ENCODE results near the gene SIRT7. TPM values are rescaled to one million over a fixed set of nuclear protein-coding genes. Genes with fewer than 3 reads are reported as not detected.

The SIRT7 gene
- total and polyA plus RNA-seq, 2 experiments from 2014 or later, result 16.7 to 26.7 TPM

DNA sequence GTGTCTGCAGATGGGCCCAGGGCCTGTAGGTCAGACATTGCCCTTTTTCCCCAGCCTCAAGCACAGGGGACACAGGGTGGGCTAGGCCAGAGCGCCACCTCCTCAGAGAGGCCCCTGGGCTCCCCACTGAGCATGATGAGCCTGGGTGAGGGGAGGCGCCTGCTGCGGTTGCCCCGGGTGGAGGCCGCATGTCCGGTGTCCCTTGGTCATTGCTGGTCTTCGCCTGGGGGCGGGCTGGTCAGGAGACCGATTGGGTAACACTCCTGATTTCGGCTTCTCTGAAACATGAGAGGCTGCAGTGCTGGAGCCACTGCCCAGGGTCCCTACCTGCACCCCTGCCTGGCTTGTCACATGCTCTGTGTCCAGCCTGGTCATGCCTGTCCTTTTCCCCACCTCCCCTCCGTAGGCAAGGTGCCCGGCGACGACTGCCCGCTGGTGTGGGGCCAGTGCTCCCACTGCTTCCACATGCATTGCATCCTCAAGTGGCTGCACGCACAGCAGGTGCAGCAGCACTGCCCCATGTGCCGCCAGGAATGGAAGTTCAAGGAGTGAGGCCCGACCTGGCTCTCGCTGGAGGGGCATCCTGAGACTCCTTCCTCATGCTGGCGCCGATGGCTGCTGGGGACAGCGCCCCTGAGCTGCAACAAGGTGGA, 18.3 kb downstream of the SIRT7 start:
- H3K4me1 ChIP-seq (ENCODE audit: low read depth), result no peaks in the 10 kb centered on the region
- H3K27me3 ChIP-seq, result peaks cover 18% of the 10 kb centered on the region
- TF ChIP-seq, protein P1, sequence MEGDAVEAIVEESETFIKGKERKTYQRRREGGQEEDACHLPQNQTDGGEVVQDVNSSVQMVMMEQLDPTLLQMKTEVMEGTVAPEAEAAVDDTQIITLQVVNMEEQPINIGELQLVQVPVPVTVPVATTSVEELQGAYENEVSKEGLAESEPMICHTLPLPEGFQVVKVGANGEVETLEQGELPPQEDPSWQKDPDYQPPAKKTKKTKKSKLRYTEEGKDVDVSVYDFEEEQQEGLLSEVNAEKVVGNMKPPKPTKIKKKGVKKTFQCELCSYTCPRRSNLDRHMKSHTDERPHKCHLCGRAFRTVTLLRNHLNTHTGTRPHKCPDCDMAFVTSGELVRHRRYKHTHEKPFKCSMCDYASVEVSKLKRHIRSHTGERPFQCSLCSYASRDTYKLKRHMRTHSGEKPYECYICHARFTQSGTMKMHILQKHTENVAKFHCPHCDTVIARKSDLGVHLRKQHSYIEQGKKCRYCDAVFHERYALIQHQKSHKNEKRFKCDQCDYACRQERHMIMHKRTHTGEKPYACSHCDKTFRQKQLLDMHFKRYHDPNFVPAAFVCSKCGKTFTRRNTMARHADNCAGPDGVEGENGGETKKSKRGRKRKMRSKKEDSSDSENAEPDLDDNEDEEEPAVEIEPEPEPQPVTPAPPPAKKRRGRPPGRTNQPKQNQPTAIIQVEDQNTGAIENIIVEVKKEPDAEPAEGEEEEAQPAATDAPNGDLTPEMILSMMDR (IDR thresholded peaks at IDR 0.05; ENCODE audit: low read depth, low read length), result no peak
- no peak overlapping the region for H3K27ac ChIP-seq
- H3K36me3 ChIP-seq, result peaks cover 16% of the 10 kb centered on the region
- no peak for DNase-seq (ENCODE audit: low read depth in 1 of 2, low spot score in 1 of 2)
- no peaks in the 10 kb centered on the region for H3K9me3 ChIP-seq (ENCODE audit: low read depth)
- no peak overlapping the region for H3K4me3 ChIP-seq

DNA sequence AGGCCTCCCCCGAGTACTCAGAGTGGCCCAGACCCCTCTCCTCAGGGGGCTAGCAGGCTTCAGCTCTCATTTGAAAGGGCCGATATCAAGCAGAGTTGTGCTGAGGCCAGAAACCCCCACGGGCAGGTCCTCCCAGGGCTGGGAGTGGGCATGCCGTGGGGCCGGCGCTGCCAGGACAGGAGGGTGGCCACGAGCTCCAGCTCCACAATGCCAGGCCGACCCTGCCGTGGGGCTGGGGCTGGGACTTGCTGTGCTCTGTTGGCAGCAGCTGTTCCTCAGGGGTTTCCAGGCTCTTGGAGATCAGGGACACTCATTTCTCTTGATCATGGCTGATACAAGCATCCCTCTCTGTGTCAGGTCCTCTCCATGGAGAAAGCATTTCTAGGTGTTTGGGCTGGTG, 19.1 kb downstream of the SIRT7 start:
- H3K27me3 ChIP-seq, result peaks cover 18% of the 10 kb centered on the region
- no peak overlapping the region for H3K27ac ChIP-seq
- peaks cover 12% of the 10 kb centered on the region for H3K36me3 ChIP-seq
- no peak for DNase-seq (ENCODE audit: low read depth in 1 of 2, low spot score in 1 of 2)
- no peaks in the 10 kb centered on the region for H3K4me1 ChIP-seq (ENCODE audit: low read depth)
- no peak overlapping the region for H3K4me3 ChIP-seq
- no peaks in the 10 kb centered on the region for H3K9me3 ChIP-seq (ENCODE audit: low read depth)
- TF ChIP-seq, protein P1 (IDR thresholded peaks at IDR 0.05; ENCODE audit: low read depth, low read length), result no peak

DNA sequence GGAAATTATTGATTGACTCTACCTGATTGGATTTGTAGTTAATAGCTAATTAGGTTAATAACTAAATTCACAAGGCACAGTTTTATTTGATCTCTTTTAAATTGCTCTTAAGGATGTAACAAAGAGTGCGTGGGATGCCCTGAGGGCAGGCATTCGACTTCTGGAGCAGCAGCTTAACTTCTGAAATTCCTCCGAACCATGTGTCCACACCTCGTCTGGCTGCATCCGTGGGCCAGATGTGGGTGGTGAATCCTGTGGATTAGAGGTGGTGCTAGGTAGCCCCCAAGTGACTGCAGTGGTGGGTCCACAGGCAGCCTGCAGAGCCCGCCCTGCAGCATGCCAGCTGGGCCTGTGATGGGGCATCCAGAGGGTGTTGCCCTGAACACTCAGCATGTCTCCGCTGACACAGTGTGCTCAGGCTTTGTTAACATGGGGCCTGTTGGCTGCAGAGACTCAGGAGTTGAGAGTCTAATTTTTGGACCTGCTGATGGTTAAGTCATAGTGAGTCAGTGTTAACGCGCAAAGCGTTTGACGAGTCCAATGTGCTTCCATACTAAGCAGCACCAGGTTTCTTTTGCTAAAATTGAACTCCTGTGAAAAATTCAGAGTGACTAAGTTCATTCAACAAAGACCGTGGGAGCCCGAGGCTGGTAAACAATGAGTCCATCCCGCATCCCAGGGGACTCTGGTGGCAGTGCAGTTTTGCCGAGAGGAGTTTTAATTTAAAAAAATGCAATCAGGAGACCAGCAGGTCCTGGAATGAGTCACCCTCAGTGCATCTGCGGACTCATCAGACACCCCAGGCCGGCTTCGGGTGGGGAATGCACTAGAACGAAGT, 19.7 kb downstream of the SIRT7 start:
- TF ChIP-seq, protein P1 (IDR thresholded peaks at IDR 0.05; ENCODE audit: low read depth, low read length), result no peak
- no peaks in the 10 kb centered on the region for H3K9me3 ChIP-seq (ENCODE audit: low read depth)
- peak in 1 of 2 donors; percentile 43 for DNase-seq (ENCODE audit: low read depth in 1 of 2, low spot score in 1 of 2)
- peaks cover 12% of the 10 kb centered on the region for H3K36me3 ChIP-seq
- H3K27ac ChIP-seq, result no peak overlapping the region
- H3K4me3 ChIP-seq, result no peak overlapping the region
- H3K4me1 ChIP-seq (ENCODE audit: low read depth), result no peaks in the 10 kb centered on the region
- H3K27me3 ChIP-seq, result peaks cover 18% of the 10 kb centered on the region

DNA sequence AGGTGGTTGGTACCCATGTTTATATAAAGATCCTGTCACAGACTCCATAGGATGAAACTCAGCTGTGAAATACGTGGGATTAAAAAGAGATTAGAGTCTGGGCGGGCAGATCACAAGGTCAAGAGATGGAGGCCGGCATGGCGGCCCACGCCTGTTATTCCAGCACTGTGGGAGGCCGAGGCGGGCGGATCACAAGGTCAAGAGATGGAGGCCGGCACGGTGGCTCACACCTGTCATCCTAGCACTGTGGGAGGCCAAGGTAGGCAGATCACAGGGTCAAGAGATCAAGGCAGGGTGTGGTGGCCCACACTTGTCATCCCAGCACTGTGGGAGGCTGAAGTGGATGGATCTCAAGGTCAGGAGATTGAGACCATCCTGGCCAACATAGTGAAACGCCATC, 22.6 kb downstream of the SIRT7 start:
- Histone ChIP-seq H3K27me3 (no peaks in the 10 kb centered on the region), H3K36me3 (peaks cover 12% of the 10 kb centered on the region), H3K27ac (no peak overlapping the region), H3K4me1 (ENCODE audit: low read depth) (peaks cover 2% of the 10 kb centered on the region), H3K9me3 (ENCODE audit: low read depth) (no peaks in the 10 kb centered on the region), H3K4me3 (no peak overlapping the region)
- DNase-seq (ENCODE audit: low read depth in 1 of 2, low spot score in 1 of 2), result no peak
- TF ChIP-seq, protein P1 (IDR thresholded peaks at IDR 0.05; ENCODE audit: low read depth, low read length), result no peak

DNA sequence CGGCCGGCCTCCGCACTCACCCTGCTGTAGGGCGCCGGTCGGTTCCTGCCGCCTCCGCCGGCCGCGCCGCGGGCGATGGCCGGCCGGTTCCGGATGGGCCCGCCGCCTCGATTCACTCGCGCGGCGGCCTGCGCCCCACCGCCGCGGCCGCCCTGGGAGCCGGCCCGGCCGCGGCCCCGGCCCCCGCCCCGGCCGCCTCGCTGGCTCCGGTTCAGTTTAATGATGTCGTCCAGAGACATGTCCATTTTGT, 26.7 kb downstream of the SIRT7 start:
- H3K4me1 ChIP-seq (ENCODE audit: low read depth), result peaks cover 6% of the 10 kb centered on the region
- H3K9me3 ChIP-seq (ENCODE audit: low read depth), result no peaks in the 10 kb centered on the region
- DNase-seq (ENCODE audit: low read depth in 1 of 2, low spot score in 1 of 2), result no peak
- H3K27ac ChIP-seq, result peak overlapping the region; percentile 87
- no peaks in the 10 kb centered on the region for H3K27me3 ChIP-seq
- TF ChIP-seq, protein P1 (IDR thresholded peaks at IDR 0.05; ENCODE audit: low read depth, low read length), result no peak
- H3K4me3 ChIP-seq, result peak overlapping the region; percentile 82
- H3K36me3 ChIP-seq, result peaks cover 36% of the 10 kb centered on the region
